GM18502 (cell line): ENCODE data around the gene IL17RA.

Experiments
- ATAC-seq: cut with Tn5 transposase; IDR thresholded peaks from one replicate; pipeline ENCODE4 v1.9.1; 2021; ENCODE audit warnings: mild to moderate bottlenecking; ENCODE audit not compliant: unreplicated experiment, poor library complexity

Gene IL17RA

GRCh38 chr22:17149076-17149815 is 64.4 kb downstream of the IL17RA start:
- no peak for ATAC-seq

DNA sequence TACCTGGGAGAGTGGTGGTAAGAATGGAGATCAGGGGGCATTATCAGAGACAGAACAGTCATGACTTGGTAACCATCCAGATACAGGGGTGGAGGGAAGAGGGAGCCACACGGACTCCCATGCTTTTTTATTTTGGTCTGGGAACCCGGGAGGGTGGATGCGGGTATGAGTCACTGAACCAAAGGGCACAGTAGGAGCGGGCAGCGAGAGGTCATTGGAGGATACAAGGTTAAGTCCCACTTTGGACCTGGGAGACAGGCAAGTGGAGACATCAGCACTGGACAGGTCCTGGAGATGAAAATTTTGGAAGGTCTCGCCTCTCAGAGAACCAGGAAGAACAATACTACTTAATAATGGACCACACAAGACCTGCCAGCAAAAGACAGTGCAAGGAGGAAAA is 67.5 kb downstream of the IL17RA start:
- no peak for ATAC-seq

DNA sequence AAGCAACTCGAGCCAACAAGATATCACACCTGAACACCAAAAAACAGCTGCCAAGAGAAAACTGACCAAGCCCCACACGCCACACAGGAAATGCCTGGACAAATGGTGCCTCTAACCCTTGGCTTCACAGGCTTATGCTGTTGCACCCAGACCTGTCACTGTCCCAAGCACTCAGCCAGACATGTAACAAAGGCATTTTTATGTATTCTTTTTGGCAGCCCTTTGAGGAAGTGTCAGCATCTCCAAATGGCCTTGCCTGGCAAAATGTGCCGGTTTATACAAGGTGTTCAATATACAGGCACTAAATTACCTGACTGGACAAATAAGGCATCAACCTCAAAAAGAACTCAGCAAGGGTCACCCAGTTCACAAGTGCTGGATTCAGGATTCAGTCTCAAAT is 68.2 kb downstream of the IL17RA start:
- ATAC-seq = no peak

- no peak for ATAC-seq
These were observed 71.1 kb downstream of the IL17RA start for GRCh38 chr22:17155941-17156340.

GRCh38 chr22:17157714-17158113 is 72.9 kb downstream of the IL17RA start:
- ATAC-seq = no peak

GRCh38 chr22:17158176-17158567 is 73.4 kb downstream of the IL17RA start:
- ATAC-seq = no peak

- peak; percentile 75 for ATAC-seq
These were observed 74.0 kb downstream of the IL17RA start, which contains the start of gene HDHD5 for GRCh38 chr22:17158568-17159503. HDHD5 (minus strand) TSS chr22:17159277; CDS start chr22:17159251, 26 bp downstream.

DNA sequence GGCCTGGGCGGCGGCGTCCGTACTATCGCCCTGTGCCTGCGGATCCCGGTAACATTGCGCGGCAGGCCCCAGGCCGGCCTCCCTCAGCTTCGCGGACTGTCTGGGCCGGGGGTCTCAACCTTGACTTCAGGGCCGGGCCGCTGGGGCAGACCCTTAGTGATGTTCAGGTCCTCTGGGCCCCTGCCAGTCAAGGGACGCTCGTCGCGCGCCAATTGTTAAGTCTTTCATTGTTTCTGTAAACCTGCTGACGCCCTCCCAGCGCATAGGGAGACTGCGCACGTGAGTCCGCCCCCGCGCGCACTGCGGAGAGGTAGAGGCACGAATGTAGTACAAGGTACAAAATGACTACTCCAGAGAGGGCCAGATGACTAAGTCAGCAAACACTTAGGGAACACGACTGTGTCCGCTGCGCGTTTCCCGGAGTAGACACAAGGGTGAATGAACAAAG is 74.7 kb downstream of the IL17RA start:
- ATAC-seq = peak; percentile 13

DNA sequence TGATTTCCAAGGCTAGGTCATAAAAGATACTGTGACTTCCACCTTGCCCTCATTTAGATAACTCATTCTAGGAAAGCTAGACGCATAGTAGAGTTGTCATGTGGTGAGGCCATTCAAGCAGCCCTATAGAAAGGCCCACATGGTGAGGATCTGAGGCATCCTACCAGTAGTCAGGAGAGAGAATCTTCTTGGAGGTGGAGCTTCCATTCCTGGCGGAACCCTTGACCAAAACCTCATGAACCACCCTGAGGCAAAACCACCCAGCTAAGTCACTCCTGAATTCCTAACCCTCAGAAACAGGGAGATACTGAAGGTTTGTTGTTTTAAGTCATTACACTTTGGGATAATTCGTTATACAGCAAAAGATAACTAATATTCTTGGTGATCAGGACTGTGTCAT is 77.2 kb downstream of the IL17RA start:
- ATAC-seq = no peak

DNA sequence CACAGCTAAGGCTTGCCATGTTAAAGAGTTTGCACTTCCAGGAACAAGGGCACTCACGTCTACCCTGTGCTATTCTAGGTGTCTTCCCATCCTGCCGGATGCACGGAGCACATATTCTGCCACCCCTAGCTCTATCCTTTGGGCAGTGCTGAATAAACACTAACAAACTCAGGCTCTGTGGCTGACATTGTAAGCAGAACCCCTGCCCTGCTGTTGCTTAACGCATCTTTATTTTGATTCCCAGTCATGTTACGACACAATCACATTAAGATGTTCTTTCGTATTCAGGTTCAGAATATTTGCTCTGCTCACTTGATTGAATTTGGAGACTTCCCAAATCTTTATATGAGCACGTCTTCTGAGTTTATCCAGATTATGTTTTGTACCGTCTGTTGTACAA is 77.9 kb downstream of the IL17RA start:
- no peak for ATAC-seq

- no peak for ATAC-seq
These were observed 79.7 kb downstream of the IL17RA start for GRCh38 chr22:17164392-17165024.
